COLO829 (cell line): ENCODE measurements around the gene SNRPA1.

Source experiments
- DNase-seq: peaks from one replicate; pipeline ENCODE4 v3.0.0; 2012; ENCODE audit warnings: low spot score

The SNRPA1 gene

DNA sequence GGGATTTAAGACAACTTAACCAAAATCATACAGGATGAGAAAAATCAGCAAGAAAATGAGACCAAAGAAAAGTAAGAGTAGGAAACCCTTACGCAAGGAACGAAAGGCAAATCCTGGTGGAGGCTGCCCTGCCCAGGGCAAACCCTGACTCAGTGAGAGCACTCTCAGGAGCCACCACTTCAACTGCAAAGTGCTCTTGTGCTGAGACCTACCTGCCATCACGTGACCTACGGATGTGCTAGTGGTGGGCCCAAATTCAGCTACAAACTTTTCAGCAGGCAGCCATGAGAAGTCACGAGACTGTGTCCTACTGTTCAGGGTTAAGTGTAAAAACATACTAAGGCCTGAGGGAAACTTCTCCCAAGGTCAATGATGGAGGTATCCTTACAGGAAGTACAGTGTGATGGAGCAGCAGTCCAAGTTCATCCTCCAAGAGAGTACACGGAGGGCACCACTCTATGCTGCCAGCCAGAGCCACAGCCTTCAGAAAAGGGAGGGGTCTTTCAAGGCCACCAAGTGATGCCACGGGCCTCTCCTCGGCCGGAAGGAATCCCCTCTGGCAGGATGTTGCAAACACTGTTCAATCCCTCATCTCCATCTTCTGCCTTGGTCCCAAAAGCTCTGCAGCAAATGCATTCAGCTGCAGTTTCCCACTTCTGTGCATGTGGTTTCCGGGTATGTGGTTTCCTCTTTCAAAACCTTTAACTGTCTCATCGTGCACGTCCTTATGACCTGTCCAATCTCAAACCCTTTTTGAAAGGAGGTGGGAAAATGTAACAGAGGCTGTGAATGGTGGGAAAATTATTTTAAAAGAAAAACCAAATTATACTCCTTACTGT is 52.7 kb downstream of the SNRPA1 start:
- no peak for DNase-seq

DNA sequence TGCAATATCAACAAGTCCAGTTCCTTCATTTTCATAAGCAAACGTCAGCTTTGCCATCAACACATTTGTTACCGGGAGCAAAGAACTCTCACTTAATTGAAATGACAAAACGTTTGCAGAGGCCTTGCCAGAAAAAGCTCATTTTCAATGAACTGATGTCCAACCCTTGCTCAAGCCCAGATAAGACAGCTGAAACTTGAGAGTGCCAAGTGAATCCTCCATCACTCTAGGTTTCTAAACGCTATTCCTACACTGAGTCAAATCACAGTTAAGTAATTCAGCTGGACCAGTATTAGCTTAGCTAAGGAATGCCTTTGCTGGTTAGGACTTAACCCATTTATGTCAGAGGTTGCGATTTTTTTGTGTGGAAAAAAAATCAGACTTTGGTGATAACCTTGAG is 54.7 kb downstream of the SNRPA1 start:
- no peak for DNase-seq

DNA sequence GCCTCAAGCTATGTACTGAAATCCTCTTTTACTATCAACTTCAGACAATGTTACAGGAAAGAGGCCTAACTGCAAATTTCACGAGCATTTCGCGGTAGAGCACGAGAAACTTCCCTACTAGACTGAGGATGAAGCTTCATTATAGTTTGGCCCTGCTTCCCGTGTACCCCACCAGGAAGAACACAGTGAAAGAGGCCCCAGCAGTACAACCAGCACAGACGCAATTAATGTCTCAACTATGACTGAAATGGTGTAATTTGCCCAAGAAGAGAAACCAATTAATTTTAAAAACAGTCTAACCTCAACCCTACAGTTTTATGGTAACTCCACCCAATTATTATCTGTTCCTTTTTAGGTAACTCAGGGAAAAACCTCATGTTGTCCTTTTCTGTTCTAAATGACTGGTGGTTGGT is 55.3 kb downstream of the SNRPA1 start:
- no peak for DNase-seq

DNA sequence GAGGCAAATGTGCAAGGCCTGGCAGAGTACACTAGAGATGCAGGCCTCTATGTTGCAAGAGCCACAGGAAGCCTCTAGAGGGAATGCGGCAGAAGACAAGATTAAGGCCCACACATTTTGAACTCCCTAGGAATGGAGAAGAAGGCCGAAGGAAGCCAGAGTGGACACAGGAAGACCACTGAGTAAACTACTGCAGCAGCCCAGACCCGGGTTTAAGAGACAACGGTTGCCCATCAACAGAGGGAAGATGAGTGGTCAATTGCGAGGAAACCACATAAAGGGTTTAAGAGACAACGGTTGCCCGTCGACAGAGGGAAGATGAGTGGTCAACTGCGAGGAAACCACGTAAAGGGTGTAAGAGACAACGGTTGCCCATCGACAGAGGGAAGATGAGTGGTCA is 57.8 kb downstream of the SNRPA1 start:
- DNase-seq: no peak

DNA sequence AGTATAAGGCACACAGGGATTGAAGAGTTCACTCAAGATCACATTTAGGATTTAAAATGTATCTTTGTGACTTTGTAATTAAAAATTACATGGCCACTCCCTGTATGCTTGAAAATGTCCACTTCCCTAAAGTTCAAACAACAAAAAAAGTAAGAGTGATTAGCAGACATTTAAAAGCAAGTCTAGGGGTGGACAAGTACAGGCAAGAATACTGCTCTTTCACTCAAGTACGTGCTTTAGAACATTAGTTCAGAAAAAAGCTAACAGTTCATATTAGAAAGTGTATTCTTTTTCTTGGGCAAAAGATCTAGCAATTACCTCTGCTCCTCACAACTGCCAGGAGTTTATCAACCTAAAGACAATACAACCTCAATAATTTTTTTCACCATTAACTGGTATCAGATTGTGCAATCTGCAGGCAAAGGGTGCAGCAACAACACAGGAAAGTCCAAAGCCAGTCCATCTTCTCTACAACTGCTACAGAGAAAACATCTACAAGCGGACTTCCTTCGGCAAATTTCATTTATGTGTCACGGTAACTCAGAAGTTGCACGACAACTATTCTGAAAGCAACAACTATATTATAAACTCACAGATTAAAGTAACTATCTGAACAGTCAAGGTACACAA is 61.3 kb downstream of the SNRPA1 start:
- no peak for DNase-seq

DNA sequence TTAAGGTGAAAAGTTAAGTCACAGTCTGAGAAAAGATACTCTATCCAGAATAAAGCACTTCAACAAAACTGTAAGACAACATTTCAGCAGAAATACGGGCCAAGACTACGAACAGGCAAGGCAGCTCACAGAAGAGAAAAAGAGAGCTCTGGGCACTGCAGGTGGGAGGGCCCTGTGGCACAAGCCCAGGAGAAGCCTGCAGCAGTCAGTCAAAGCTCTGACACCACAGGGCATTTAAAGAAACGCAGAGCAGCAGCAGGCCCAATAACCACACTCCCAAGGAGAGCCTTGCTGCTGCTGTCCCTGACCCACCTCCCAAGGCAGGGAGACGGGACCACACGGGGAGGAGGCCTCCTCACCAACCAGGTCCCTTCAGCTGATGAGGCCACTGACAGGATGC is 62.4 kb downstream of the SNRPA1 start:
- DNase-seq: no peak
